PC-3 (cell line): ENCODE measurements around the gene FBXO17. TPM values are rescaled to one million over a fixed set of nuclear protein-coding genes. Genes with fewer than 3 reads are reported as not detected.

Experiments used
- ATAC-seq: fragments of 200-7000 bp; cut with Tn5 transposase; 2 replicates; pipeline ENCODE4 v1.9.1; 2020; ENCODE audit warnings: mild to moderate bottlenecking, moderate library complexity
- BruUV-seq: library from RNA; stranded (reverse); fragments of 400-500 nt; replicated peaks from 2 replicates; lab custom pipeline; 2021; lab: Mats Ljungman, UMichigan
- CTCF ChIA-PET: fragments of 300-600 bp; sonication (Branson Sonifier 250); formaldehyde crosslinking; loops from one replicate; lab custom pipeline; 2022; ENCODE audit warnings: antibody characterized with exemption; lab: Charles Lee
- POLR2A ChIA-PET: fragments of 300-600 bp; sonication (Branson Sonifier 250); formaldehyde crosslinking; loops from one replicate; lab custom pipeline; 2022; ENCODE audit warnings: antibody characterized with exemption; ENCODE audit not compliant: unreplicated experiment; lab: Charles Lee
- DNase-seq: peaks from one replicate; pipeline ENCODE4 v3.0.0-alpha.2; 2015
- H2AFZ ChIP-seq: fragments of 300-600 bp; sonication (generic); 2 replicates; pipeline ENCODE4 v1.6.0; 2016; ENCODE audit warnings: antibody characterized with exemption, low read length
- H3F3A ChIP-seq: fragments of 300-600 bp; sonication (generic); one replicate; pipeline ENCODE4 v1.6.0; 2017; ENCODE audit warnings: antibody characterized with exemption, low read length, control low read depth, mild to moderate bottlenecking; ENCODE audit not compliant: unreplicated experiment
- H3K27ac ChIP-seq: fragments of 300-600 bp; sonication (generic); 2 replicates; pipeline ENCODE4 v1.5.1; 2016; ENCODE audit warnings: mild to moderate bottlenecking, low read length
- H3K27me3 ChIP-seq: fragments of 300-600 bp; sonication (generic); 2 replicates; pipeline ENCODE4 v1.6.1; 2016; ENCODE audit warnings: low read length, mixed read lengths
- H3K36me3 ChIP-seq: fragments of 300-600 bp; sonication (generic); 2 replicates; pipeline ENCODE4 v1.6.1; 2016; ENCODE audit warnings: low read depth, mixed run types, low read length, mixed read lengths
- H3K4me1 ChIP-seq: fragments of 300-600 bp; sonication (generic); 2 replicates; pipeline ENCODE4 v1.5.1; 2016; ENCODE audit warnings: low read length; ENCODE audit not compliant: insufficient read depth
- H3K4me2 ChIP-seq: fragments of 300-600 bp; sonication (generic); 2 replicates; pipeline ENCODE4 v1.6.0; 2016; ENCODE audit warnings: low read length
- H3K4me3 ChIP-seq: fragments of 300-600 bp; sonication (generic); 2 replicates; pipeline ENCODE4 v1.5.1; 2016; ENCODE audit warnings: mild to moderate bottlenecking, low read length, mixed read lengths
- H3K79me2 ChIP-seq: fragments of 300-600 bp; sonication (generic); 2 replicates; pipeline ENCODE4 v1.6.1; 2017; ENCODE audit warnings: low read length, mixed read lengths
- H3K9ac ChIP-seq: fragments of 300-600 bp; sonication (generic); 2 replicates; pipeline ENCODE4 v1.6.0; 2016; ENCODE audit warnings: mild to moderate bottlenecking, low read length
- H3K9me2 ChIP-seq: fragments of 300-600 bp; sonication (generic); replicated peaks from 2 replicates; pipeline ENCODE4 v1.6.1; 2016; ENCODE audit warnings: mixed run types, low read length, mixed read lengths
- H3K9me3 ChIP-seq: fragments of 300-600 bp; sonication (generic); 2 replicates; pipeline ENCODE4 v1.6.1; 2016; ENCODE audit warnings: low read length, mixed read lengths
- H4K20me1 ChIP-seq: fragments of 300-600 bp; sonication (generic); 2 replicates; pipeline ENCODE4 v1.6.1; 2016; ENCODE audit warnings: low read length, mixed read lengths
- CTCF ChIP-seq: fragments of 300-600 bp; sonication (generic); conservative IDR thresholded peaks from 2 replicates; pipeline ENCODE4 v1.5.1; 2017; ENCODE audit warnings: antibody characterized with exemption, low read depth, mild to moderate bottlenecking, low read length
- EZH2 ChIP-seq: fragments of 300-600 bp; sonication (generic); IDR thresholded peaks from one replicate; pipeline ENCODE4 v1.6.1; 2017; ENCODE audit warnings: antibody characterized with exemption, mild to moderate bottlenecking, low read length; ENCODE audit not compliant: unreplicated experiment
- EZH2phosphoT487 ChIP-seq: fragments of 300-600 bp; sonication (generic); IDR thresholded peaks from 2 replicates; pipeline ENCODE4 v1.6.1; 2018; ENCODE audit warnings: mild to moderate bottlenecking, antibody characterized with exemption, low read length, borderline replicate concordance
- intact Hi-C: fragments of 100-400 bp; cut with micrococcal nuclease; formaldehyde crosslinking; loops from 2 replicates; pipeline ENCODE4 v1.9.0; 2023
- total RNA-seq: library from RNA; depleted of rRNA; stranded (reverse); fragments of >200 nt; gene quantifications from 2 replicates; pipeline ENCODE4 v1.2.3, GENCODE V29; 2014

Gene FBXO17
- total RNA-seq, 1 experiment from 2014 or later = not detected

DNA sequence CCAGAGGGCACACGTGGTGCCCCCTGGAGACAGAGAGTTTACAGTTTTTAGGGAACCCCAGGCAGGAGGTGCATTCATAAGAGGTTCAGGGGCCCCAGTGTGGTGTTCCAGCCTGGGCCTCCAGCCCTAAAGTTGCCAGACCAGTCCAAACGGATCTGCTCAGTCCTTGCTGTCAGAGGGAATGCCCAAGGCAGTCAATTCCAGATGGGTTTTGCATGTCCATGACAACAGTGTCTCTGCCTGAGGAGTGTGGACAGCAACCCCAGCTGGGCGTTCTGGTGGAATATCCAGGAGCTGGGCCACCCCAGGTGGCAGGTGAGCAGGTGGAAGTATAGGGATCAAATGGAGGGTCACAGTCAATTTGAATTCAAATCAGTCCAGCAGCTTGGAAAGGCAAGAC is 31.6 kb upstream of the FBXO17 start:
- POLR2A ChIA-PET = no interaction called here
- CTCF ChIA-PET = no interaction called here
- BruUV-seq = no TSS peak
- Histone ChIP-seq H3K79me2 (no peaks in the 10 kb centered on the region), H3K9ac (no peak overlapping the region), H4K20me1 (no peaks in the 10 kb centered on the region), H3K36me3 (no peaks in the 10 kb centered on the region), H3K9me2 (no peaks in the 10 kb centered on the region), H3K4me2 (no peak overlapping the region), H3K27ac (no peak overlapping the region), H3K27me3 (no peaks in the 10 kb centered on the region), H3K9me3 (no peaks in the 10 kb centered on the region), H3F3A (no peaks in the 10 kb centered on the region), H3K4me1 (no peaks in the 10 kb centered on the region), H3K4me3 (no peak overlapping the region), H2AFZ (no peak overlapping the region)
- TF ChIP-seq CTCF (no peak), EZH2phosphoT487 (no peak), EZH2 (no peak)
- intact Hi-C loops = no loop called here
- DNase-seq (no peak), ATAC-seq (no peak)

DNA sequence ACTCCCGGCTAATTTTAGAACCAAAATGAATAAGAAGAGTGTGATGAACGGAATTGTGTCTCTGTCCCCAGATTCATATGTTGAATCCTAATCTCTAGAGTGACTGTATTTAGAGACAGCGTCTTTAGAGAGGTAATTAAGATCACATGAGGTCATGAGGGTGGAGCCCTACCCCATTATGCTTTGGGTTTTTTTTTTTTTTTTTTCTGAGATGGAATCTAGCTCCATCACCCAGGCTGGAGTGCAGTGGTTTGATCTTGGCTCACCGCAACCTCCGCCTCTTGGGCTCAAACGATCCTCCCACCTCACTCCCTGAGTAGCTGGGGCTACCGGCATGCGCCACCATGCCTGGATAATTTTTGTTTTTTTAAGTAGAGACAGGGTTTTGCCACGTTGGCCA is 28.9 kb upstream of the FBXO17 start:
- H3F3A ChIP-seq = no peaks in the 10 kb centered on the region
- CTCF ChIA-PET = no interaction called here

More for the DNA sequence above, 28.9 kb upstream of the FBXO17 start:
- H3K27ac ChIP-seq = no peak overlapping the region
- no peaks in the 10 kb centered on the region for H3K27me3 ChIP-seq
- H2AFZ ChIP-seq = no peak overlapping the region
- DNase-seq = no peak
- H3K4me2 ChIP-seq = no peak overlapping the region
- intact Hi-C loops = no loop called here
- H3K79me2 ChIP-seq = no peaks in the 10 kb centered on the region
- BruUV-seq = no TSS peak
- no peaks in the 10 kb centered on the region for H3K36me3 ChIP-seq
- ATAC-seq = no peak
- no peaks in the 10 kb centered on the region for H3K9me3 ChIP-seq
- no peaks in the 10 kb centered on the region for H3K9me2 ChIP-seq
- POLR2A ChIA-PET = no interaction called here
- no peak for TF ChIP-seq EZH2
- no peak for TF ChIP-seq EZH2phosphoT487
- TF ChIP-seq CTCF = no peak
- H4K20me1 ChIP-seq = no peaks in the 10 kb centered on the region
- no peak overlapping the region for H3K9ac ChIP-seq
- H3K4me3 ChIP-seq = no peak overlapping the region
- H3K4me1 ChIP-seq = no peaks in the 10 kb centered on the region
